PC-3 (cell line): ENCODE results near the gene ENTREP3.

Source experiments
- CTCF ChIP-seq: fragments of 300-600 bp; sonication (generic); conservative IDR thresholded peaks from 2 replicates; pipeline ENCODE4 v1.5.1; 2017; ENCODE audit warnings: antibody characterized with exemption, low read depth, mild to moderate bottlenecking, low read length
- EZH2phosphoT487 ChIP-seq: fragments of 300-600 bp; sonication (generic); IDR thresholded peaks from 2 replicates; pipeline ENCODE4 v1.6.1; 2018; ENCODE audit warnings: mild to moderate bottlenecking, antibody characterized with exemption, low read length, borderline replicate concordance

- TF ChIP-seq CTCF (no peak), EZH2phosphoT487 (no peak)
Measured at GRCh38 chr1:155300024-155300423, 44.7 kb upstream of the ENTREP3 start.
